SHP77 (cell line): ENCODE measurements around the gene RPL28.

Source experiments
- DNase-seq, 2 experiments: peaks; one replicate each; lab custom pipeline; 2025; lab: John Stamatoyannopoulos, UW

The RPL28 gene

DNA sequence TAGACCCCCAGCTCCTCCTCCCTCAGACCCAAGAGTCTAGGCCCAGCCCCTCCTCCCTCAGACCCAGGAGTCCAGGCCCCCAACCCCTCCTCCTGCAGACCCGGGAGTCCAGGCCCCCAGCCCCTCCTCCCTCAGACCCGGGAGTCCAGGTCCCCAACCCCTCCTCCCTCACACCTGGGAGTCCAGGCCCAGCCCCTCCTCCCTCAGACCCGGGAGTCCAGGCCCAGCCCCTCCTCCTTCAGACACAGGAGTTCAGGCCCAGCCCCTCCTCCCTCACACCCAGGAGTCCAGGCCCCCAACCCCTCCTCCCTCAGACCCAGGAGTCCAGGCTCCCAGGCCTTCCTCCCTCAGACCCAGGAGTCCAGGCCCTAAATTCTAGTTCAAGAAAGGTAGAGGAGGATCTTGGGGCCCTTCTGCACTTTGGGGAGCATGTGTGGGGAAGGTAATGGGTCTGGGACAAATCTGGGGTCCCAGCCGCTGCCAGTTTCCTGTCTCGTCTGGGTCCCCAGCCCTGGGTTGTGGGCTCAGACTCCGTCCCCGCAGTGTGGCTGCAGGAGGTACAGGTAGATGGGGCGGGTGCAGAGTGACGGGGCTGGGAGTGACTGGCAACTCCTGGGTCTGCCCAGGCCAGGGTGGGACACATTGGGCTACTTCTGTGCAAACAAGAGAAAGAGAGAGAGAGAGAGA, 12.3 kb upstream of the RPL28 start:
- DNase-seq = no peak

- no peak for DNase-seq
Observed at GRCh38 chr19:55373993-55374757, 11.6 kb upstream of the RPL28 start.

GRCh38 chr19:55376241-55376933, 9.3 kb upstream of the RPL28 start, which contains the start of gene TMEM190:
Gene TMEM190, plus strand, starts transcription at chr19:55376826. Its CDS starts 28 bp downstream, at chr19:55376854.
- DNase-seq = no peak

GRCh38 chr19:55377356-55378131, 8.2 kb upstream of the RPL28 start:
- no peak for DNase-seq

DNA sequence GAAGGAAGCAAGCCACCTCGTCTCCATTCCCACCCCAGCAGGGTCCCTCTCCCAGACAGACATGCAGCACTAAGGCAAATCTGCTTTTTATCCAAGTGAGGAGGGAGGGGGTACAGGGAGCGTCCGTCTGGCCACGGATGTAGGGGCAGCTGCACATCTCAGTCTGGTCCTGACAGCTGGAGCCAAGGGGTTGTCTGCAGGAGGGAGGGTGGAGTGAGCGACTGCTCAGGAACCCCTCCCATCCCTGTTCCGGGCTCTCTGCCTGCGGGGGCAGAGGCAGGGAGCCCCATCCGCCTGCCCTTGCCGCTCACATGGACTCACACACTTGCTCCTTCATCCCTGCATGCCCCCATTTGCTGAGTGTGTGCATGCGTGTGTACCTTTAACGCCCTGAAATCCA, 6.6 kb upstream of the RPL28 start:
- DNase-seq = peak; percentile 24 to 35

DNA sequence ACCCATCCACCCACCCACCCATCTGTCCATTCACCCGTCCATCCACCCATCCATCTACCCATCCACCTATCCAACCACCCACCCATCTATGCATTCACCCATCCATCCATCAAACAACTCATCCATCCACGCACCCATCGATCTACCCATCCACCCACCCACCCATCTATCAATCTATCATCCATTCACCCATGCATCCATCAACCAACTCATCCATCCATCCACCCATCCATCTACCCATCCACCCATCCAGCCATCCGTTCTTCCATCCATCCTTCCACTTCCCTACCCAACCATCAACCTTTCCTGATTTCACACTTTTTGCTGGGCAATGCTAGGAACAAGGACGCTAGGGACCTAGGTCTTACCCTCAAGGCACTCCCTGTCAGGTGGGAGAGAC, 3.7 kb upstream of the RPL28 start:
- no peak for DNase-seq

- DNase-seq = no peak
Observed at GRCh38 chr19:55382522-55383054, 3.1 kb upstream of the RPL28 start.

GRCh38 chr19:55383279-55384130, 2.2 kb upstream of the RPL28 start:
- DNase-seq = peak; percentile 36 to 70

- peak in 1 of 2 experiments; percentile 11 for DNase-seq
Observed at GRCh38 chr19:55384131-55384919, 1.4 kb upstream of the RPL28 start, which contains the start of gene TMEM238. Gene TMEM238, minus strand, starts transcription at chr19:55384292. Its CDS starts 33 bp downstream, at chr19:55384259.

DNA sequence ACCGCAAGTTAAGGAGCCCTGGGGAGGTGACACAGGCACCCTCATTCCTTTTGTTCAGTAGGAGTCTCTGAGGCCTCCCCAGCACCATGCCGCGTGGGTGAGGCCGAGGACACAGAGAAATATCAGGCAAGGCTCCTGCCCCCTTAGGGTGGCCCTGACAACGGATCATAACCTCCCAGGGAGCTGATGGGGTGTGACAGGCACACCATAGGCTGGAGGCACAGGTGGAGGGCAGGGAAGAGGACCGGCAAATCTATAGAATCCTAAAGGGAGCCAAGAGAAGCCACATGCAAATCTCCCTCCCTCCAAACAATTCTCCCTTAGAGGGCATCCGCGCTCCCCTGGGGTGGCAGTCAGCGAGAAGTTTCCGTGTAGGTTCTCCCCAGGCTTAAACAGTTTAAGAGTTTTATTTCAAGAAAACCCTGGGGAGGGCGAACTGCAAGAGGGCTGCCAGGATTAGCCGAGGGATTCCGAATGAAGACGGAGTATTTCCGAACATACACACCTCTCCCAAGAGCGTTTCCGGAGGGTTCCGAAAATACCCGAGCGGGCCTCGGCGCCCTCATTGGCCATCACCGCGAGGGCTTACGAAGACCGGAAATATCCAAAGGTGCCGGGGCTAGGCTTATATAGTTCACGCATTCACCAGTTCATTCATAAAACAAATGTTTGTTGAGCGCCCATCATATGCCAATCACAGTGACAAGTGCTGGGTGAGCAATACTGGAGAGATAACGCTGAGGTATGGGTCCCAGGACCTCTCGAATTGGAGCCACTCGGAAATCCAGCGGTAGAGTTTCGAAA, 610 bp upstream of the RPL28 start:
- DNase-seq = peak; percentile 90 to 91

GRCh38 chr19:55386493-55386971, 800 bp downstream of the RPL28 start:
- no peak for DNase-seq

GRCh38 chr19:55387736-55388497, 2.2 kb downstream of the RPL28 start:
- DNase-seq = no peak

GRCh38 chr19:55389386-55390317, 3.9 kb downstream of the RPL28 start:
- no peak for DNase-seq

DNA sequence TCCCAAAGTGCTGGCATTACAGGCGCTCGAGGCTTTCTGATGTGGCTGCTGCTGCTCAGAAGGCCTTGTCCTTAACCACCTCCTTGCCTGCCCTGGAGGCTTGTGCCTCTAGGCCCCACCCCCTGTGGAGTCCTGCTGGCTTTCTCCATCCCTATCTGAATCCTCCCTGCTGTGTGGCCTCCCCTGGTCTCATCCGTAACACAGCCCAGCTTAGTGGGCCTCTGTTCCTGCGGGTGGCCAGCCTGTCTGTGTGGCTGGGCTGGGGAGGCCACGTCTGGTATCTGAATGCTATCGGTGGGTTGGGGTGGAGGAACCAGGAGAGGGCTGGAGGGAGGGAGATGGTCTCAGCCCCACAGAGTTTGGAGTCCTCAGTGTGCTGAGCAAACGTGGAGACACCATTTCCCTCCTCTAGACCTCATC, 4.7 kb downstream of the RPL28 start:
- DNase-seq = no peak

GRCh38 chr19:55391191-55391670, 5.5 kb downstream of the RPL28 start:
- no peak for DNase-seq

GRCh38 chr19:55391702-55392615, 6.2 kb downstream of the RPL28 start:
- DNase-seq = no peak
